Activated T-cell treated with anti-CD3 and anti-CD28 coated beads for 48 hours (primary cell): ENCODE data around the gene PTPRR.

Experiments
- DNase-seq: peaks from one replicate; pipeline ENCODE4 v3.0.0-alpha.2; 2020; ENCODE audit warnings: low read depth

PTPRR gene

DNA sequence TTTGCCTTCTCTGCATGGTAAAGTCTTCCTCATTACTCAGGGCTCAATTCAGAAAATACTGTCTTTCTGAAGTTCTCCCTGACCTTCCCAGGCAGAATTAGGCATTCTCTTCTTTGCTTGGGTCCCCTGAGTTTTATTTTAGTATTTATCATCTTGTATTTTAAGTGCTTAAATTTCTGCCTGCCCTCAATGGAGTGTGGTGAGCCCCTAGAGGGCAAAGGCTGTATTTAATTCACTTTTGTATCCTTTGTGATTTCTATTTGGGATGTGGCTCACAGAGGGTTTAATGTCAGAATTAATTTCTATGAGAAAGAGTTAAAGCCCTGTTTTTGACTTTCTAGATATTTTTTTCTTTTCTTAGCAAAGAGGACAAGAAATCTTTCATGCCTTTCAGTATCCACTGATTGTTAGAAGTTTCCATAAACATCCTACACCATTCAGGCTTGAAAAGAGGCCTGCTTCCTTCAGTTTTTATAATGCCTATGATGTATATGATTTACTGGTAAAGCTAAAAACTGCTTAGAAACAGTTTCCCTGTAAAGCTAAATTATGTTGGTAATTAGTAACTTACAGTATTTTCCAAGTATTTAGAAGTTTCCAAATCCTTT is 227.8 kb downstream of the PTPRR start:
- no peak for DNase-seq

DNA sequence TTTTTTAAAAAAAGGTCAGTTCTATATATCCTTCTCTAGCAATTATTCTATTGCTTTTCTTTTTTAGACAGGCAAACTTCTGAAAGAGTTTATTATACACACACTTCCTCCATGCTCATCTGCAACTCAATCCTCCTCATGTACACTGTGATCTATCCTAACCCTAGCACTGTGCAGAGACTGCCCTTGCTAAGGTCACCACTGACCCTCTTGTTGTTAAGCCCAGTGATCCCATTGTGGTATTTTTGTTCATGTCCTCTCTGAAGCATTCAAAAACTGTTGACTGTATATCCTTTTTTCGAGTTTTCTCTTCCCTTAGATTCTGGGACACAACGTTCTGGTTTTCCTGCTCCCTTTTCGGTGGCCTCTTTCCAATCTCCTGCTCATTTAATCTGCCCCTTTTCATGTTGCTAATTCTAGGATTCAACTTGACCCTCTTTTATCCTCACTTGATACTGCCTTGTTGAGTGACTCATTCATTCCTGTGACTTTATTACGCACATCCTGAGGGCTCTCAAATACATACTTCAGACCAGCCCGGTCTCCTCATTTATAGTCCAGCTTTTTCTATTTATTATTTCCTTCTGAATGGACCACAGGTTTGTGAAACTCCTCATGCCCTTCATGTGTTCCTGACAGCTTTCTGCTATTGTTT is 229.4 kb downstream of the PTPRR start:
- no peak for DNase-seq

DNA sequence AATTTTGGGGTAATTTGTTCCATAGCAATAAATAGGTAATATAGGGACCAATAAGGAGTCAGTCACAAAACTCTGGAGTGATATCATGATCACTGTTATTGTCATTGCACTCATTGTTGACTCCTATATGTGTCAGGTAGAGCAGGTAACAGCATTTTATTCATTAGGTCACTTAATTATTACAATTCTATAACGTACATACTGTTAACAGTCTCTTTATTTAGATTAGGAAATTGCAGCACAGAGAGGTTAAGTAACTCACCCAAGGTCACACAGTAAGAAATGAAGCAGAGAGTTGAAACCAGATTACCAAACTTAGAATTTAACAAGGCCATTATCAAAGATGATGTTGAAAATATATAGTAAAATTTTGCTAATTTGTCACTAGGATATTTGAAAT is 233.6 kb downstream of the PTPRR start:
- DNase-seq = no peak

GRCh38 chr12:70686299-70686698 is 234.2 kb downstream of the PTPRR start:
- no peak for DNase-seq

GRCh38 chr12:70683976-70684375 is 236.6 kb downstream of the PTPRR start:
- DNase-seq = no peak

- DNase-seq = no peak
Measured at GRCh38 chr12:70671698-70672097, 248.8 kb downstream of the PTPRR start.

- no peak for DNase-seq
Measured at GRCh38 chr12:70670948-70671347, 249.6 kb downstream of the PTPRR start.

DNA sequence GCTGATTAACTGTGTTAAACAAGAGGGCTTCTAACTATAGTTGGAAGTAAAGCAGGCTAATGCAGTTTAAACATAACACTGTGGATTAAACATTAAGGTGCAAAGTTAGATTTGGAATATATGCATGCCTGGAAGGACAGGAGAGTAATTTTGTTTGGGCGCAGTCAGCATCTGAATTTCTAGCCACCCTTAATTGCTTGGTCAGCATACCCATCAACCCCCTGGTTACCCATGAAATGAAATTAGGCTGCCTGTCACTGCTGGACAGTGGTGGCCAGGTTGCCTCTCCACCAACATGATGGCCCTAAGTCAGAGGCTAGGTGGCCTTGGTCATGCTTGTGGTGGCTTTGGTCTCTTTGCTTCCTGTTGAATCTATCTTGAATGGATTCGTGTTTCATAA is 253.3 kb downstream of the PTPRR start:
- DNase-seq = no peak

DNA sequence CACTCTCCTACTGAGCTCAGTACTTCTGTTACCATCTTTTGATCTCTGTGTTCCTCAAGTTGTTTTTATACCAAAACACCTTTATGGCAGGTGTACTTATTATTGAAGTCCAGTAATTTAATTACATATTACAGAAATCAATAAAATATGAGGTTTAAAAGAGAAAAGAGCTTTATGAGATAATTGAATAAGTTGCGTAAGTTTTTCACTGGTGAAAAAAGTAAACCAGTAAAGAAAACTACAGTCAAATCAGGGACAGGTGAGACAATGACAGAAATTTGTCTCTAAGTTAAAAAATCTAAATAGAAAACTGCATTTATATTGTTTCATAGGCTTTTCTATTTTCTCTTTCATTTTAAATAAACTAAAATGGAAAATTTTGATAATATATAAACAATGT is 254.2 kb downstream of the PTPRR start:
- no peak for DNase-seq

- DNase-seq = no peak
Measured at GRCh38 chr12:70664465-70664881, 256.1 kb downstream of the PTPRR start.

- no peak for DNase-seq
Measured at GRCh38 chr12:70663838-70664237, 256.7 kb downstream of the PTPRR start.

GRCh38 chr12:70661466-70662161 is 258.9 kb downstream of the PTPRR start:
- no peak for DNase-seq

DNA sequence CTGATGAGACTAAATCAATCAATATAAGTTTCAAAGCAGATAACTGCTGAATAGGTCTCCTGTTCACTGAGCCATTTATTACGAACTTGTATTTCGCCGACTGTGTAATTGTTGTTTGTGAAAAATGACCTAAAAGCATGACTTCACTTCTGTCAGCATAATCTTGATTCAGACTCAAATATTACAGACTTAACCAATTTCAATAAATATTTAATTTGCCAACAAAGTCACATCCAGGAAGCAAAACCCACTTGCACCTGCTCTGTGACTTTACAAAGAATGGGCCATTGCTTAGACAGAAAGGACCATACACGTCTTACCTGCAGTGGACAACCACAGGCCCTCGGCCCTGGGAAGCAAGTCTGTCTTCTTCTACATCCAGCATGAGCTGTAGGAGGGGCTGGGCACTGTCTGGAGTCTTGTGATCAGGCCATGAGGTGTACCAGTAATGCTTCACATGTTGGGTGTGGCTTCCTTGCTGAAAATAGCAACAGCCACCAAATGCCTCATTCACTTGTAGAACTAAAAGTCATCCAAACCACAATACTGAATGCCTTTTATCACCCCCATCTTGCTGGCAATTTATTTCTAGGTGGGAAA is 259.8 kb downstream of the PTPRR start:
- DNase-seq = no peak

DNA sequence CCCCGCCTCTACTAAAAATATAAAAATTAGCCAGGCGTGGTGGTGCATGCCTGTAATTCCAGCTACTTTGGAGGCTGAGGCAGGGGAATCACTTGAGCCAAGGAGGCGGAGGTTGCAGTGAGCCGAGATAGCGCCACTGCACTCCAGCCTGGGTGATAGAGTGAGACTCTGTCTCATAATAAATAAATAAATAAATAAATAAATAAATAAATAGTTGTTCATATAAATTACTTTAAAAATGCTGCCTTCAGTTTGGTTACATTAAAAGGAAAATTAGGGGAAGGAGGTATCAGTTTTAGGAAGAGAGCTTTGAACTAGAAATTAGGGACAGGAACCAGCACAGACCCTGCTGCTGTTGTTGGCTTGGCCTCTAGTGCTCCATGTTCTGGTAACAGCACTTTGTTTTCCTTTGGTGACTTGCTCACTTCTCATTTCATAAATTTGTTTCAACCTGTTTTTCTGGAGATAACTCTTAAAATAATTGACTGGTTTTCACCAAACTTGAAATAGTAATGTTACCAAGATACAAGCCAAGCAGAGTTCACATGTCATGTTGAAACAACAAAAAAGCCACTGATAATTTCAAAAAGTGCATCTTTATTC is 260.4 kb downstream of the PTPRR start:
- no peak for DNase-seq

GRCh38 chr12:70659077-70659606 is 261.4 kb downstream of the PTPRR start:
- no peak for DNase-seq

- DNase-seq = no peak
Measured at GRCh38 chr12:70657616-70658286, 262.8 kb downstream of the PTPRR start.

- DNase-seq = no peak
Measured at GRCh38 chr12:70652451-70652850, 268.1 kb downstream of the PTPRR start.

DNA sequence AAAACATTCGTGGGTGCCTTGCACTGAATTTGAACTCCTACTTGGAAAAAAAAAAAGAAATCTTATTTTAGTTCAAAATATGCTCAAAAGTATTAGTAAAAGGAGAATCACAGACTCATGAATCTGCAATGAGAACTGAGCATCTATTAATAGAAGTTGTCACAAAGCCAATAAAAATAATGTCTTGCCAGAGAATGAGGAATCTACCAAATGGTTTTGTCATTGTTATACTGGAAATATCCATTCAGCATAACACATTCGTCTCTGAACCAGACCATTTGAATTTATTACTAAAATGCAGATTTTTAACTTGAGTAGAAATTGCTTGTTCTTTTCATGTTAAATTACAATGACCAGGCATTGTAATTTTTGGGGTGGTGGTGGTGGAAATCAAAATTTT is 271.7 kb downstream of the PTPRR start:
- no peak for DNase-seq

GRCh38 chr12:70648191-70648590 is 272.3 kb downstream of the PTPRR start:
- no peak for DNase-seq

DNA sequence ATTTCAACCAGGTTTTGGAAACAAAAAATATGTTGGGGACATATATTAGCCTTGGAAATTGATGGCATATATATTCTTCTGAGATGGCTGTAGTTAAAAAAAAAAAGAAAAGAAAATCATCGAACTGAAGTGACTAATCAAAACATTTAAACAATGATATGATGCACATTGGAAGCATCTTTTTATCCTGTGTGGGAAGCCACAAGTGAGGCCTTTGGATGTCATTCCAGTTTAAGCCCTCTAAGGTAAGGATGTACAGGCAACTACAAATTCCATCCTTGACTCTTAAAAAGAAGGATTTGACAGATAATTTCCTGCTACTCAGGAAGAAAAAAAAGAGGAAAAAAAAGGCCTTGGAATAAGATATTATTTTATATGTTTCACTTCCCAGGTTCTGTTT is 273.7 kb downstream of the PTPRR start:
- no peak for DNase-seq

DNA sequence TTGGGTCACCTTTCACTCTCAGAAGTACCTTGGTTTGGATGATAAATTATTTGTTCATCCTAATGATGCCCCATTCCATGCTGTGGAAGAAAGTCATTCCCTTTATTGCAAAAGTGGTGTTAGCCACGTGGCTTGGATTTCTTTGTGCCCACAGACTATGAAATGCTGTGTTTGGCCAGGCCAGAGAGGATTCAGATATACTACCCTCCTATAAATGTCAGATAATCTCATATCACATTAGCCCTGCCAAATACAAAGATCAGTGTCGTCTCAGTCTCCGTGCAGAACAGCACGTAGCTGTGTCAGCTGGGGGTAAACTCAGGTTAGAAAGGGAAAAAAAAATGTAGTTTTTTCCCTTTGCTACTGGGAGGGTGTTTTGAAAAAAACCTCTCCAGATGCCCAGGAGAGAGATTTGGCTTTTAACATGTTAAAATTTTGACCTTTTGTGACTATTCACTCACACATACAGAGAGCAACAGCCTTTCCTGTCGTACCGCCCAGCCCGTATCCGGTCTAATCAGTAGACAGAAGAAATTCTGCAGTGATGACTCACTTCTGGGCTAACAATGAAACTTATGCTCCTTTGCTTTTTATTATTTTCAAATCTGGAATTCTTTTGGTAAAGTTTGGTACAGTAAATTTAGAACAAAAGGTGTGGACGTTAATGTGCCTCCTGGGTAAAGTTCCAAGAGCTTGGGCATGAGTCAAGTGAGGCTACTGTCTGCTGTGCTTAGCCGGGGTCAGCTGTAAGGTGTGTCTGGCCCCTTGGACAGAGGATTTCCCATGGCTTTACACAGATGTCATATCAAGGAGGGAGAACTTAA is 274.8 kb downstream of the PTPRR start:
- DNase-seq = no peak
